K562 (cell line): Measurements from ENCODE around the gene RSRC1. TPM values are rescaled to one million over a fixed set of nuclear protein-coding genes. Genes with fewer than 3 reads are reported as not detected.

Experiments
- ATAC-seq: fragments of 200-7000 bp; cut with Tn5 transposase; 3 replicates; pipeline ENCODE4 v1.9.1; 2020; ENCODE audit warnings: moderate library complexity
- BruUV-seq: library from RNA; stranded (reverse); fragments of 400-500 nt; replicated peaks from 2 replicates; lab custom pipeline; 2021; lab: Mats Ljungman, UMichigan
- CTCF ChIA-PET: fragments of 300-600 bp; formaldehyde crosslinking; extraction: SDS; loops from one replicate; lab custom pipeline; 2021; ENCODE audit warnings: low intra/inter-chr PET ratio; lab: Yijun Ruan, JAX
- POLR2A ChIA-PET: fragments of 300-600, 350-650 bp; sonication (Branson Sonifier 250); formaldehyde crosslinking; extraction: SDS; loops from one replicate; lab custom pipeline; 2021; ENCODE audit warnings: antibody characterized with exemption, inconsistent platforms; lab: Yijun Ruan, JAX
- DNase-seq, 4 experiments: peaks; one replicate each; pipeline versions ENCODE4 v3.0.0 to v3.0.0-alpha.2; 2011 to 2018; ENCODE audit warnings: low spot score in 3 of 4, mixed read lengths in 3 of 4; ENCODE audit errors: extremely low read depth in 1 of 4
- FAIRE-seq: peaks from 2 replicates; lab custom pipeline; 2011; peaks lifted over from hg19 to GRCh38; lab: Jason Lieb, UNC
- H2AFZ ChIP-seq: 2 replicates; pipeline ENCODE4 v1.6.0; 2011; ENCODE audit warnings: low read depth, low read length, control low read depth, inconsistent platforms
- H3K27ac ChIP-seq: fragments of 200-600 bp; 3 replicates; pipeline ENCODE4 v1.8.0; 2011; ENCODE audit warnings: low read depth, mild to moderate bottlenecking, control low read depth, inconsistent platforms, low read length, moderate library complexity, mixed read lengths; ENCODE audit errors: extremely low read depth
- H3K27me3 ChIP-seq, 2 experiments: fragments of 300-600 bp in 1 of 2; 2 replicates in 1 of 2; 3 replicates in 1 of 2; pipeline versions ENCODE4 v1.6.0 to v1.8.0; 2011; ENCODE audit warnings: inconsistent platforms in 2 of 2, low read length in 2 of 2, mild to moderate bottlenecking in 1 of 2, mixed read lengths in 1 of 2, moderate library complexity in 1 of 2; ENCODE audit not compliant: control insufficient read depth in 2 of 2, insufficient read depth in 2 of 2
- H3K36me3 ChIP-seq: fragments of 300-600 bp; 3 replicates; pipeline ENCODE4 v1.8.0; 2011; ENCODE audit warnings: mild to moderate bottlenecking, low read length, inconsistent platforms; ENCODE audit not compliant: control insufficient read depth, insufficient read depth
- H3K4me1 ChIP-seq, 2 experiments: fragments of 200-600 bp in 1 of 2; replicated peaks in 1 of 2; 2 replicates in 1 of 2; 3 replicates in 1 of 2; pipeline versions ENCODE4 v1.5.1 to v1.8.0; 2011; ENCODE audit warnings: inconsistent platforms in 2 of 2, low read length in 2 of 2, mild to moderate bottlenecking in 1 of 2, mixed read lengths in 1 of 2, moderate library complexity in 1 of 2; ENCODE audit not compliant: control insufficient read depth in 2 of 2, insufficient read depth in 2 of 2
- H3K4me2 ChIP-seq: 2 replicates; pipeline ENCODE4 v1.6.1; 2011; ENCODE audit warnings: low read length, control low read depth, inconsistent platforms, mixed read lengths; ENCODE audit not compliant: insufficient read depth
- H3K4me3 ChIP-seq: fragments of 200-600 bp; sonication (generic), shearing (Covaris generic); 2 replicates; pipeline ENCODE4 v1.5.1; 2016; ENCODE audit warnings: control low read depth, inconsistent platforms
- H3K79me2 ChIP-seq: fragments of 200-600 bp; 3 replicates; pipeline ENCODE4 v1.8.0; 2011; ENCODE audit warnings: low read length, inconsistent platforms; ENCODE audit not compliant: control insufficient read depth, insufficient read depth
- H3K9ac ChIP-seq, 2 experiments: 2 replicates each; pipeline versions ENCODE4 v1.6.0 to v1.6.1; 2011; ENCODE audit warnings: low read depth in 2 of 2, low read length in 2 of 2, control low read depth in 1 of 2, inconsistent platforms in 1 of 2, mild to moderate bottlenecking in 1 of 2, mixed read lengths in 1 of 2; ENCODE audit not compliant: insufficient read depth in 1 of 2
- H3K9me1 ChIP-seq: one replicate; pipeline ENCODE4 v1.6.0; 2011; ENCODE audit warnings: inconsistent platforms, mild to moderate bottlenecking, low read length, moderate library complexity; ENCODE audit not compliant: control insufficient read depth, insufficient read depth
- H3K9me3 ChIP-seq: replicated peaks from 2 replicates; pipeline ENCODE4 v1.5.1; 2011; ENCODE audit warnings: low read depth, low read length, inconsistent platforms; ENCODE audit not compliant: control insufficient read depth, insufficient read depth
- H4K20me1 ChIP-seq: replicated peaks from 2 replicates; pipeline ENCODE4 v1.6.1; 2011; ENCODE audit warnings: low read length, inconsistent platforms, mixed read lengths; ENCODE audit not compliant: control insufficient read depth, insufficient read depth
- BHLHE40 ChIP-seq: IDR thresholded peaks from 2 replicates; pipeline ENCODE4 v1.6.1; 2011; ENCODE audit warnings: low read length, improper control_type of control experiment
- WGBS: fragments of 100-300 bp; shearing (Covaris generic); methylation state at CpG from one replicate; pipeline ENCODE4 v1.1.6; 2016; ENCODE audit warnings: low coverage, mixed read lengths; ENCODE audit not compliant: insufficient coverage; ENCODE audit errors: missing lambda C conversion rate; 5-methylcytosine and 5-hydroxymethylcytosine counted together
- in situ Hi-C: fragments of 300-500 bp; cut with MboI; formaldehyde crosslinking; loops from 4 replicates; pipeline ENCODE4 v1.15.0; 2018; ENCODE audit warnings: inconsistent platforms, mixed read lengths
- intact Hi-C: fragments of 100-400 bp; cut with micrococcal nuclease; formaldehyde crosslinking; loops from 2 replicates; pipeline ENCODE4 v1.14.2; 2022
- polyA plus RNA-seq, 8 experiments: library from polyadenylated mRNA; depleted of rRNA in 4 of 8; stranded (reverse) in 5 of 8; unstranded in 3 of 8; fragments of >200 nt; fragmentation: Nextera tagmentation in 2 of 8; fragmentation: Illumina TruSeq in 1 of 8; extraction: Ambion mirVana in 2 of 8; extraction: Trizol in 1 of 8; gene quantifications; 2 replicates each; pipeline versions ENCODE4 v1.2.1 to v1.2.3, GENCODE V29; 2011 to 2014; ENCODE audit warnings: inconsistent platforms in 1 of 8, missing spikeins in 1 of 8
- total RNA-seq, 7 experiments: library from RNA; depleted of rRNA in 6 of 7; stranded (reverse); fragments of >200 nt in 6 of 7; fragmentation: Illumina TruSeq in 2 of 7; extraction: Trizol in 2 of 7; gene quantifications; 2 replicates each; pipeline versions ENCODE4 v1.2.1 to v1.2.3, GENCODE V29; 2011 to 2021; ENCODE audit warnings: low replicate concordance in 1 of 7
- TF ChIP-seq, protein P1 (sequence below): fragments of 450-650 bp; IDR thresholded peaks from 2 replicates; pipeline ENCODE4 v1.6.1; 2018; ENCODE audit not compliant: partially characterized antibody

The RSRC1 gene
- total and polyA plus RNA-seq, 9 of the 15 experiments (the other 6 are each of a cell fraction or from before 2014, with no cell fraction given) = 19.3 to 128 (median 75.5) TPM

DNA sequence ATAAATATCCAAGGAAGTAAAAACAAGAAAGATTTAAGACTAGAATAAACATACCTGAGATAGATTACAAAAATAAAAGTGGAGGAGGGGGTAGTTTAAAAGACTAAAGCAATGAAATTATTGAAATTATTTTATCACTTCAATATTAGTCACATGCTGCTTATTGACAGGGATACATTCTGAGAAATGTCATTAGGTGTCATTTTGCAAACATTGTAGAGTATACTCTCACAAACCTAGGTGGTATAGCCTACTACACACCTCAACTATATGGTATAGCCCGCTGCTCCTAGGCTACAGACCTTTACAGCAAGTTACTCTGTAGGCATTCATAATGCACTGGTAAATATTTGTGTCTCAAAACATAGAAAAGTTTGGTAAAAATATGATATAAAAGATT is 384.0 kb downstream of the RSRC1 start:
- FAIRE-seq (no peak), ATAC-seq (no peak; the same call in 2 of the 3 replicates), DNase-seq (no peak)
- Histone ChIP-seq H3K4me3 (no peak overlapping the region), H3K27me3 (no peaks in the 10 kb centered on the region), H3K36me3 (no peaks in the 10 kb centered on the region), H3K4me2 (no peak overlapping the region), H3K9me1 (no peaks in the 10 kb centered on the region), H4K20me1 (no peaks in the 10 kb centered on the region), H3K9ac (no peak overlapping the region), H3K27ac (no peak overlapping the region), H3K4me1 (peaks cover 0 to 8% of the 10 kb centered on the region in 2 experiments; a peak in 3 of 5 replicates), H3K79me2 (no peaks in the 10 kb centered on the region), H3K9me3 (no peaks in the 10 kb centered on the region; the same call in 1 of the 2 replicates), H2AFZ (no peak overlapping the region)
- TF ChIP-seq BHLHE40 = no peak
- TF ChIP-seq, protein P1, sequence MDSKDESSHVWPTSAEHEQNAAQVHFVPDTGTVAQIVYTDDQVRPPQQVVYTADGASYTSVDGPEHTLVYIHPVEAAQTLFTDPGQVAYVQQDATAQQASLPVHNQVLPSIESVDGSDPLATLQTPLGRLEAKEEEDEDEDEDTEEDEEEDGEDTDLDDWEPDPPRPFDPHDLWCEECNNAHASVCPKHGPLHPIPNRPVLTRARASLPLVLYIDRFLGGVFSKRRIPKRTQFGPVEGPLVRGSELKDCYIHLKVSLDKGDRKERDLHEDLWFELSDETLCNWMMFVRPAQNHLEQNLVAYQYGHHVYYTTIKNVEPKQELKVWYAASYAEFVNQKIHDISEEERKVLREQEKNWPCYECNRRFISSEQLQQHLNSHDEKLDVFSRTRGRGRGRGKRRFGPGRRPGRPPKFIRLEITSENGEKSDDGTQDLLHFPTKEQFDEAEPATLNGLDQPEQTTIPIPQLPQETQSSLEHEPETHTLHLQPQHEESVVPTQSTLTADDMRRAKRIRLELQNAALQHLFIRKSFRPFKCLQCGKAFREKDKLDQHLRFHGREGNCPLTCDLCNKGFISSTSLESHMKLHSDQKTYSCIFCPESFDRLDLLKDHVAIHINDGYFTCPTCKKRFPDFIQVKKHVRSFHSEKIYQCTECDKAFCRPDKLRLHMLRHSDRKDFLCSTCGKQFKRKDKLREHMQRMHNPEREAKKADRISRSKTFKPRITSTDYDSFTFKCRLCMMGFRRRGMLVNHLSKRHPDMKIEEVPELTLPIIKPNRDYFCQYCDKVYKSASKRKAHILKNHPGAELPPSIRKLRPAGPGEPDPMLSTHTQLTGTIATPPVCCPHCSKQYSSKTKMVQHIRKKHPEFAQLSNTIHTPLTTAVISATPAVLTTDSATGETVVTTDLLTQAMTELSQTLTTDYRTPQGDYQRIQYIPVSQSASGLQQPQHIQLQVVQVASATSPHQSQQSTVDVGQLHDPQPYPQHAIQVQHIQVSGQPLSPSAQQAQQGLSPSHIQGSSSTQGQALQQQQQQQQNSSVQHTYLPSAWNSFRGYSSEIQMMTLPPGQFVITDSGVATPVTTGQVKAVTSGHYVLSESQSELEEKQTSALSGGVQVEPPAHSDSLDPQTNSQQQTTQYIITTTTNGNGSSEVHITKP = peak; percentile 70
- BruUV-seq = no TSS peak
- CTCF ChIA-PET = no interaction called here
- in situ Hi-C loops (no loop called here), intact Hi-C loops (no loop called here)
- POLR2A ChIA-PET = interaction anchor here (1.9 kb wide), 1 partner anchor 13 kb away, joined by 3 read pairs; no protein-coding TSS in a partner anchor
- WGBS = 67% methylated on average over 1 of the region's 1 CpG
